Karpas-422 (cell line): ENCODE data around the gene CNIH3. TPM values are rescaled to one million over a fixed set of nuclear protein-coding genes. Genes with fewer than 3 reads are reported as not detected.

Experiments
- DNase-seq: peaks from one replicate; pipeline ENCODE4 v3.0.0-alpha.2; 2015
- H2AFZ ChIP-seq: fragments of 200-600 bp; sonication (generic); 2 replicates; pipeline ENCODE4 v1.6.1; 2014; ENCODE audit warnings: antibody characterized with exemption, low read length, mixed read lengths
- H3K27ac ChIP-seq: fragments of 200-600 bp; sonication (generic); 2 replicates; pipeline ENCODE4 v1.5.1; 2014; ENCODE audit warnings: mild to moderate bottlenecking, low read length, moderate library complexity
- H3K27me3 ChIP-seq: fragments of 200-600 bp; sonication (generic); 2 replicates; pipeline ENCODE4 v1.6.1; 2014; ENCODE audit warnings: low read length, mixed read lengths
- H3K36me3 ChIP-seq: fragments of 200-600 bp; sonication (generic); 2 replicates; pipeline ENCODE4 v1.6.1; 2014; ENCODE audit warnings: low read length, mixed read lengths; ENCODE audit not compliant: insufficient read depth
- H3K4me1 ChIP-seq: fragments of 200-600 bp; sonication (generic); 2 replicates; pipeline ENCODE4 v1.6.1; 2014; ENCODE audit warnings: mild to moderate bottlenecking, low read length, mixed read lengths
- H3K4me2 ChIP-seq: fragments of 200-600 bp; sonication (generic); 2 replicates; pipeline ENCODE4 v1.6.1; 2014; ENCODE audit warnings: low read length, low read depth, mild to moderate bottlenecking; ENCODE audit not compliant: poor library complexity, severe bottlenecking
- H3K4me3 ChIP-seq: fragments of 200-600 bp; sonication (generic); 2 replicates; pipeline ENCODE4 v1.5.1; 2014; ENCODE audit warnings: mild to moderate bottlenecking, antibody characterized with exemption, low read length, mixed read lengths
- H3K79me2 ChIP-seq: fragments of 200-600 bp; sonication (generic); 2 replicates; pipeline ENCODE4 v1.6.1; 2014; ENCODE audit warnings: mild to moderate bottlenecking, low read length, mixed read lengths
- H3K9ac ChIP-seq: fragments of 200-600 bp; sonication (generic); 2 replicates; pipeline ENCODE4 v1.6.0; 2014; ENCODE audit warnings: low read length
- H3K9me2 ChIP-seq: fragments of 200-600 bp; sonication (generic), shearing (Covaris generic); replicated peaks from 2 replicates; pipeline ENCODE4 v1.6.0; 2014; ENCODE audit warnings: mild to moderate bottlenecking, low read length, moderate library complexity; ENCODE audit not compliant: insufficient read depth
- H3K9me3 ChIP-seq: fragments of 300-700, 200-600 bp; sonication (generic); 2 replicates; pipeline ENCODE4 v1.6.1; 2014; ENCODE audit warnings: low read length, mixed read lengths
- H4K20me1 ChIP-seq: fragments of 200-600 bp; sonication (generic); 2 replicates; pipeline ENCODE4 v1.6.1; 2014; ENCODE audit warnings: mild to moderate bottlenecking, antibody characterized with exemption, low read length, low read depth; ENCODE audit not compliant: insufficient read depth
- total RNA-seq: library from RNA; depleted of rRNA; stranded (reverse); fragments of >200 nt; shearing (Covaris generic); gene quantifications from 2 replicates; pipeline ENCODE4 v1.2.3, GENCODE V29; 2014; ENCODE audit warnings: low replicate concordance

CNIH3 gene
- total RNA-seq, 1 experiment from 2014 or later, result 4.7 TPM

GRCh38 chr1:224713228-224713627, 97.1 kb downstream of the CNIH3 start:
- Histone ChIP-seq H2AFZ (no peak overlapping the region), H3K27ac (no peak overlapping the region), H3K9me3 (no peaks in the 10 kb centered on the region), H3K36me3 (no peaks in the 10 kb centered on the region), H3K9ac (no peak overlapping the region), H3K4me1 (no peaks in the 10 kb centered on the region), H3K9me2 (no peaks in the 10 kb centered on the region), H3K27me3 (no peaks in the 10 kb centered on the region), H3K4me3 (no peak overlapping the region), H3K4me2 (no peak overlapping the region), H4K20me1 (no peaks in the 10 kb centered on the region), H3K79me2 (no peaks in the 10 kb centered on the region)
- no peak for DNase-seq

GRCh38 chr1:224714553-224714952, 98.4 kb downstream of the CNIH3 start:
- Histone ChIP-seq H3K79me2 (no peaks in the 10 kb centered on the region), H3K4me1 (no peaks in the 10 kb centered on the region), H3K9me2 (no peaks in the 10 kb centered on the region), H3K27me3 (no peaks in the 10 kb centered on the region), H3K9me3 (no peaks in the 10 kb centered on the region), H3K27ac (no peak overlapping the region), H2AFZ (no peak overlapping the region), H4K20me1 (no peaks in the 10 kb centered on the region), H3K4me2 (no peak overlapping the region), H3K4me3 (no peak overlapping the region), H3K9ac (no peak overlapping the region), H3K36me3 (no peaks in the 10 kb centered on the region)
- no peak for DNase-seq

- Histone ChIP-seq H3K79me2 (no peaks in the 10 kb centered on the region), H3K36me3 (no peaks in the 10 kb centered on the region), H3K4me1 (no peaks in the 10 kb centered on the region), H3K27me3 (no peaks in the 10 kb centered on the region), H3K4me3 (no peak overlapping the region), H3K9me3 (no peaks in the 10 kb centered on the region), H3K4me2 (no peak overlapping the region), H3K27ac (no peak overlapping the region), H4K20me1 (no peaks in the 10 kb centered on the region), H3K9ac (no peak overlapping the region), H2AFZ (no peak overlapping the region), H3K9me2 (no peaks in the 10 kb centered on the region)
- no peak for DNase-seq
Measured at GRCh38 chr1:224718470-224719053, 102.4 kb downstream of the CNIH3 start.

GRCh38 chr1:224719716-224720115, 103.6 kb downstream of the CNIH3 start:
- Histone ChIP-seq H3K79me2 (no peaks in the 10 kb centered on the region), H2AFZ (no peak overlapping the region), H3K36me3 (no peaks in the 10 kb centered on the region), H3K4me3 (no peak overlapping the region), H3K9ac (no peak overlapping the region), H3K4me2 (no peak overlapping the region), H3K27me3 (no peaks in the 10 kb centered on the region), H3K4me1 (no peaks in the 10 kb centered on the region), H3K27ac (no peak overlapping the region), H3K9me3 (no peaks in the 10 kb centered on the region), H4K20me1 (no peaks in the 10 kb centered on the region), H3K9me2 (no peaks in the 10 kb centered on the region)
- DNase-seq, result no peak

GRCh38 chr1:224720216-224720615, 104.1 kb downstream of the CNIH3 start:
- Histone ChIP-seq H3K36me3 (no peaks in the 10 kb centered on the region), H3K4me3 (no peak overlapping the region), H3K27ac (no peak overlapping the region), H3K9me3 (no peaks in the 10 kb centered on the region), H3K9ac (no peak overlapping the region), H3K4me2 (no peak overlapping the region), H4K20me1 (no peaks in the 10 kb centered on the region), H3K9me2 (no peaks in the 10 kb centered on the region), H2AFZ (no peak overlapping the region), H3K4me1 (no peaks in the 10 kb centered on the region), H3K27me3 (no peaks in the 10 kb centered on the region), H3K79me2 (no peaks in the 10 kb centered on the region)
- DNase-seq, result no peak

GRCh38 chr1:224721000-224721399, 104.9 kb downstream of the CNIH3 start:
- Histone ChIP-seq H3K9me3 (no peaks in the 10 kb centered on the region), H3K4me3 (no peak overlapping the region), H3K9me2 (no peaks in the 10 kb centered on the region), H3K4me1 (no peaks in the 10 kb centered on the region), H3K36me3 (no peaks in the 10 kb centered on the region), H2AFZ (no peak overlapping the region), H3K27ac (no peak overlapping the region), H3K4me2 (no peak overlapping the region), H3K27me3 (no peaks in the 10 kb centered on the region), H3K79me2 (no peaks in the 10 kb centered on the region), H4K20me1 (no peaks in the 10 kb centered on the region), H3K9ac (no peak overlapping the region)
- DNase-seq, result no peak

GRCh38 chr1:224722838-224723237, 106.7 kb downstream of the CNIH3 start:
- Histone ChIP-seq H3K9me2 (no peaks in the 10 kb centered on the region), H4K20me1 (no peaks in the 10 kb centered on the region), H3K27me3 (no peaks in the 10 kb centered on the region), H3K4me1 (no peaks in the 10 kb centered on the region), H2AFZ (no peak overlapping the region), H3K79me2 (no peaks in the 10 kb centered on the region), H3K9ac (no peak overlapping the region), H3K27ac (no peak overlapping the region), H3K9me3 (no peaks in the 10 kb centered on the region), H3K4me3 (no peak overlapping the region), H3K4me2 (no peak overlapping the region), H3K36me3 (no peaks in the 10 kb centered on the region)
- no peak for DNase-seq

GRCh38 chr1:224724566-224724965, 108.4 kb downstream of the CNIH3 start:
- Histone ChIP-seq H3K4me3 (no peak overlapping the region), H3K4me2 (no peak overlapping the region), H3K36me3 (no peaks in the 10 kb centered on the region), H3K27me3 (no peaks in the 10 kb centered on the region), H3K9me3 (no peaks in the 10 kb centered on the region), H3K79me2 (no peaks in the 10 kb centered on the region), H3K9ac (no peak overlapping the region), H3K27ac (no peak overlapping the region), H4K20me1 (no peaks in the 10 kb centered on the region), H3K4me1 (no peaks in the 10 kb centered on the region), H3K9me2 (no peaks in the 10 kb centered on the region), H2AFZ (no peak overlapping the region)
- no peak for DNase-seq
